Measurements from ENCODE around the gene TMBIM1. TPM values are rescaled to one million over a fixed set of nuclear protein-coding genes. Genes with fewer than 3 reads are reported as not detected.
A peak's percentile ranks its signal among the peaks of the same experiment; 100 is the strongest.

TMBIM1 gene
- total and polyA plus RNA-seq, 9 of the 15 experiments (the other 6 are each of a cell fraction or from before 2014, with no cell fraction given), result 14.2 to 105 (median 47.0) TPM

- TF ChIP-seq CLOCK (CRISPR knock-in tag; IDR thresholded peaks at IDR 0.05; ENCODE audit: borderline replicate concordance) (no peak), MAFF (IDR thresholded peaks at IDR 0.05; ENCODE audit: low read length) (no peak), ZNF253 (CRISPR knock-in tag; conservative IDR thresholded peaks at IDR 0.05) (no peak), ZNF165 (CRISPR knock-in tag; IDR thresholded peaks at IDR 0.05; ENCODE audit: borderline replicate concordance) (no peak), ZSCAN32 (CRISPR knock-in tag; IDR thresholded peaks at IDR 0.05) (no peak), ELF4 (CRISPR knock-in tag; IDR thresholded peaks at IDR 0.05) (no peak)
These were observed 58.8 kb downstream of the TMBIM1 start (continued) for GRCh38 chr2:218233543-218233942.

GRCh38 chr2:218230882-218231281, 61.4 kb downstream of the TMBIM1 start:
- FAIRE-seq, result peak; percentile 73
- WGBS (ENCODE audit: insufficient coverage, low coverage, missing lambda C conversion rate), result 18% methylated on average over 1 of the region's 1 CpG
- H3K4me2 ChIP-seq (ENCODE audit: insufficient read depth, low read length), result no peak overlapping the region
- TF ChIP-seq FUS (optimal IDR thresholded peaks at IDR 0.05; ENCODE audit: low read depth, low read length) (no peak), ELK3 (CRISPR knock-in tag; IDR thresholded peaks at IDR 0.05) (no peak), SMAD4 (CRISPR knock-in tag; conservative IDR thresholded peaks at IDR 0.05) (no peak), CTCF (IDR thresholded peaks at IDR 0.05 in 2 of 3, conservative IDR thresholded peaks at IDR 0.05 in 1 of 3; ENCODE audit: insufficient read depth in 2 of 3, low read depth in 1 of 3, low read length in 3 of 3) (peak; percentile 10 to 18 (median 16); a peak in 2 of 6 replicates), ZNF668 (CRISPR knock-in tag; IDR thresholded peaks at IDR 0.05) (no peak), HCFC1 (IDR thresholded peaks at IDR 0.05; ENCODE audit: low read depth, low read length) (no peak), EGR1 (conservative IDR thresholded peaks at IDR 0.05) (peak; percentile 52), RAD51 (IDR thresholded peaks at IDR 0.05; ENCODE audit: borderline replicate concordance, low read depth) (no peak), ZNF586 (CRISPR knock-in tag; conservative IDR thresholded peaks at IDR 0.05) (no peak), NR2C1 (IDR thresholded peaks at IDR 0.05) (no peak), NR2C1 (tag; IDR thresholded peaks at IDR 0.05) (no peak), NFIC (IDR thresholded peaks at IDR 0.05) (no peak)

More at GRCh38 chr2:218230882-218231281, 61.4 kb downstream of the TMBIM1 start:
- Histone ChIP-seq H3K9me3 (replicated peaks; ENCODE audit: control insufficient read depth, insufficient read depth, low read depth, low read length) (no peaks in the 10 kb centered on the region), H3K27me3 (ENCODE audit: control insufficient read depth in 2 of 2, insufficient read depth in 2 of 2, low read length in 2 of 2) (no peaks in the 10 kb centered on the region), H2AFZ (ENCODE audit: low read depth, low read length) (no peak overlapping the region), H3K9ac (ENCODE audit: insufficient read depth in 1 of 2, low read depth in 2 of 2, low read length in 2 of 2) (no peak overlapping the region), H4K20me1 (replicated peaks; ENCODE audit: control insufficient read depth, insufficient read depth, low read length) (no peaks in the 10 kb centered on the region), H3K79me2 (ENCODE audit: control insufficient read depth, insufficient read depth, low read length) (no peaks in the 10 kb centered on the region), H3K36me3 (ENCODE audit: control insufficient read depth, insufficient read depth, low read length) (peaks cover 73% of the 10 kb centered on the region), H3K9me1 (ENCODE audit: control insufficient read depth, insufficient read depth, low read length) (no peaks in the 10 kb centered on the region), H3K4me1 (replicated peaks in 1 of 2; ENCODE audit: control insufficient read depth in 2 of 2, insufficient read depth in 2 of 2, low read length in 2 of 2) (no peaks in the 10 kb centered on the region; a peak in 1 of 5 replicates), H3K4me3 (no peak overlapping the region), H3K27ac (ENCODE audit: extremely low read depth, low read depth, low read length) (no peak overlapping the region)
- BruUV-seq (replicated peaks), result no TSS peak
- DNase-seq (ENCODE audit: extremely low read depth in 1 of 4, low spot score in 3 of 4) (peak in 3 of 4 experiments; percentile 19 to 59 (median 25)), ATAC-seq (peak; percentile 95)
- ChIA-PET CTCF (ENCODE audit: low intra/inter-chr PET ratio) (no interaction called here), POLR2A (interaction anchor here (0.7 to 1.2 kb wide), 2 partner anchors 26 to 40 kb away, joined by 3 to 6 read pairs; partner anchors contain the start of gene PNKD)
- intact Hi-C loops (cut with micrococcal nuclease) (no loop called here), in situ Hi-C loops (cut with MboI) (no loop called here)
